Activated T-helper 17 cell treated with anti-CD3 and anti-CD28 coated beads, Interleukin-2, amount 50 U/mL, for 72 hours (primary cell): ENCODE results near the gene MRLN. TPM values are rescaled to one million over a fixed set of nuclear protein-coding genes. Genes with fewer than 3 reads are reported as not detected.
"Not testable (repeated sequence)": the region's sequence is repeated elsewhere in the genome, so short reads cannot be mapped to it uniquely, and the experiment has no call there.

Experiments used
- ATAC-seq: fragments of 150-1000 bp; cut with Tn5 transposase; replicated peaks from 2 replicates; pipeline ENCODE4 v1.10.0; 2021; ENCODE audit warnings: mild to moderate bottlenecking, moderate library complexity
- H3K27ac Mint-ChIP-seq: one replicate; pipeline ENCODE4 v1.8.0; 2022; ENCODE audit warnings: mixed read lengths
- H3K27me3 Mint-ChIP-seq: one replicate; pipeline ENCODE4 v1.8.0; 2022; ENCODE audit warnings: mixed read lengths
- H3K36me3 Mint-ChIP-seq: one replicate; pipeline ENCODE4 v1.8.0; 2022; ENCODE audit warnings: low read depth, mild to moderate bottlenecking, mixed read lengths
- H3K4me1 Mint-ChIP-seq: one replicate; pipeline ENCODE4 v1.8.0; 2022; ENCODE audit warnings: mixed read lengths
- H3K4me3 Mint-ChIP-seq: one replicate; pipeline ENCODE4 v1.8.0; 2022; ENCODE audit warnings: mild to moderate bottlenecking, mixed read lengths
- H3K9me3 Mint-ChIP-seq: one replicate; pipeline ENCODE4 v1.8.0; 2022; ENCODE audit warnings: mixed read lengths
- total RNA-seq, 2 donors: library from RNA; stranded (reverse); gene quantifications; one replicate each; pipeline ENCODE4 v1.2.3, GENCODE V29; 2022

MRLN gene
- total RNA-seq, 2 donors from 2014 or later, result 0.74 TPM; not detected in 1

DNA sequence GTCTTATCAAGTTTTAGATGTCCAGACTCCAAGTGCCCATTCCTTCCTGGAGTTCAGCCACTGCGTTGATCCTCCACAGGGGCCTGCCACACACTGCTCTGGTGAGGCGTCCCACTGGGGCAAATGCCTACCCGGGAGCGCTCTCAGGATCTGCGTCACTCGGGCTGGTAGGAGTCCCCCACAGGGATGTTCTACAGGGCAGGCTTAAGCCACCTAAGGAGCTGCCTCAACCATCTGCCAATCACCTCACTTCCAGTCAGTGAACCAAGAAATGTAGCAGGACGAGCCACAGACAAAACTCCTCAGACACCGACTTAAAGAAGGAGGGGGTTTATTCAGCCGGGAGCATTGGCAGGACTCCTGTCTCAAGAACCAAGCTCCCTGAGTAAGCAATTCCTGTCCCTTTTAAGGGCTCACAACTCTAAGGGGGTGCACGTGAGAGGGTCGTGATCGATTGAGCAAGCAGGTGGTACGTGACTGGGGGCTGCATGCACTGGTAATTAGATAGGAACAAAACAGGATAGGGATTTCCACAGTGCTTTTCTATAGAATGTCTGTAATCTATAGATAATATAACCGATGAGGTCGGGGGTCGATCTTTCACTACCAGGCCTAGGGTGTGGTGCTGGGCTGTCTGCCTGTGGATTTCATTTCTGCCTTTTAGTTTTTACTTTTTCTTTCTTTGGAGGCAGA is 19.8 kb downstream of the MRLN start:
- H3K4me3 Mint-ChIP-seq, ATAC-seq, H3K36me3 Mint-ChIP-seq, H3K9me3 Mint-ChIP-seq, H3K27ac Mint-ChIP-seq: not testable (repeated sequence)
- H3K4me1 Mint-ChIP-seq, result peaks cover 11% of the 10 kb centered on the region
- H3K27me3 Mint-ChIP-seq, result peaks cover 16% of the 10 kb centered on the region

DNA sequence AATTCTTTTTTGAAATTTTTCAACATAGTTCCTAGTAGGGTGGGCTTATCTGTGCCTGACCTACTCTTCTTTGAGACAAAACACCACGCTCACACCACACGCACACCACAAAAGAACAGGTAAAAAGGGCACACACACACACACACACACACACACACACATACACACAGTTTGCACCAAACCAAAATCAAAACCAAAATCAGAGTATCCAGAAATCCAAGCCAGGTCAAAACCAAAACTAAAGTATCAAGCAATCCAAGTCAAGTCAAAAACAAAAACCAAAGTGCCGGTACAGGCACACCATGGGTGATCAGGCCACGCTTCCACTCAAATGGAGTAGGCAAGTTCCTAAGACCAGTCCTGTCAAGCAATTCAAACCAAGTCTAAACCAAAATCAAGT is 20.4 kb downstream of the MRLN start:
- ATAC-seq, H3K4me3 Mint-ChIP-seq, H3K27ac Mint-ChIP-seq, H3K36me3 Mint-ChIP-seq, H3K9me3 Mint-ChIP-seq: not testable (repeated sequence)
- H3K27me3 Mint-ChIP-seq, result peaks cover 13% of the 10 kb centered on the region
- peaks cover 11% of the 10 kb centered on the region for H3K4me1 Mint-ChIP-seq

DNA sequence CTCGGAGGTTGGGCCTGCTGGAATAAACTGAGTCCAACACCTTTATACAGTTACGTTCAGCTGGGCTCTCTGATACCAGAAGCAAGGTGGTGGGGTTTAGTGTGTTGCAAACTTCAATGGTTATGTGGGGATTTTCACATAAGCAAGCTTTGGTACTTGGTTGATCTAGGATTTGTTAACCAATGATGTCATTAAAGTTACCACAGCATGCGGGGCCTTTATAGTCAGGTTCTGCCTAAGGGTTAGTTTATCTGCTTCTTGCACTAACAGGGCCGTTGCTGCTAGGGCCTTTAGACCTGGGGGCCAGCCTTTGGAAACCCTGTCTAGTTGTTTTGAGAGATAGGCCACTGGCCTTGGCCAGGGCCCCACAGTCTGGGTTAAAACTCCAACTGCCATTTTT is 24.1 kb downstream of the MRLN start:
- H3K9me3 Mint-ChIP-seq, H3K4me3 Mint-ChIP-seq, H3K36me3 Mint-ChIP-seq, H3K27ac Mint-ChIP-seq, H3K27me3 Mint-ChIP-seq, ATAC-seq: not testable (repeated sequence)
- H3K4me1 Mint-ChIP-seq, result peaks cover 11% of the 10 kb centered on the region

GRCh38 chr10:59724098-59724938 is 28.9 kb downstream of the MRLN start:
- Mint-ChIP-seq H3K9me3 (peaks cover 8% of the 10 kb centered on the region), H3K4me1 (peaks cover 3% of the 10 kb centered on the region), H3K36me3 (no peaks in the 10 kb centered on the region), H3K27ac (no peak overlapping the region), H3K27me3 (peaks cover 13% of the 10 kb centered on the region), H3K4me3 (no peak overlapping the region)
- ATAC-seq, result no peak

- H3K4me3 Mint-ChIP-seq, result no peak overlapping the region
- ATAC-seq, result no peak
- peaks cover 3% of the 10 kb centered on the region for H3K4me1 Mint-ChIP-seq
- H3K27ac Mint-ChIP-seq, result no peak overlapping the region
- peaks cover 20% of the 10 kb centered on the region for H3K27me3 Mint-ChIP-seq
- peaks cover 8% of the 10 kb centered on the region for H3K9me3 Mint-ChIP-seq
- no peaks in the 10 kb centered on the region for H3K36me3 Mint-ChIP-seq
Observed at GRCh38 chr10:59720377-59720776, 32.9 kb downstream of the MRLN start.

DNA sequence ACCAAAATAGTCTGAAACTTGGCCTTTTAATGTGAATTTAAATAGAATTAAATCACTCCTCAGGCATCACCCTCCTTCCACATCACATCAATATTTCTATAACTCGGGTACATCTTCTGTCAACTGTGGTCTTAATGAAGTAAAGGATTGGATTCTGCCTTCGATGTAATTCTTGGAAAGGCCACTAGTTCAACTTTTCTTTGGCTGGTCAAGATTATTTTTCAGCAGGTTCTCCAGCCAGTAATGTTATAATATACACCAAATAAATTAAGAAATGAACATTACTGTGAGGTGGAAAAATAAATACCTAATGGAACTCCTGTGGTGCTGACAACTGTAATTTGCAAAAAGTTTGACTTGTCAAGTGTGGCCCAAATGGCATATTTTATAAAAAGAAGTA is 33.9 kb downstream of the MRLN start:
- Mint-ChIP-seq H3K27me3 (peaks cover 20% of the 10 kb centered on the region), H3K4me1 (peaks cover 3% of the 10 kb centered on the region), H3K4me3 (no peak overlapping the region), H3K9me3 (peaks cover 8% of the 10 kb centered on the region), H3K36me3 (no peaks in the 10 kb centered on the region), H3K27ac (no peak overlapping the region)
- ATAC-seq, result no peak

- H3K4me3 Mint-ChIP-seq, result no peak overlapping the region
- peaks cover 19% of the 10 kb centered on the region for H3K27me3 Mint-ChIP-seq
- ATAC-seq, result no peak
- no peak overlapping the region for H3K27ac Mint-ChIP-seq
- peaks cover 8% of the 10 kb centered on the region for H3K9me3 Mint-ChIP-seq
- peaks cover 3% of the 10 kb centered on the region for H3K4me1 Mint-ChIP-seq
- H3K36me3 Mint-ChIP-seq, result no peaks in the 10 kb centered on the region
Observed at GRCh38 chr10:59718257-59718656, 35.0 kb downstream of the MRLN start.

DNA sequence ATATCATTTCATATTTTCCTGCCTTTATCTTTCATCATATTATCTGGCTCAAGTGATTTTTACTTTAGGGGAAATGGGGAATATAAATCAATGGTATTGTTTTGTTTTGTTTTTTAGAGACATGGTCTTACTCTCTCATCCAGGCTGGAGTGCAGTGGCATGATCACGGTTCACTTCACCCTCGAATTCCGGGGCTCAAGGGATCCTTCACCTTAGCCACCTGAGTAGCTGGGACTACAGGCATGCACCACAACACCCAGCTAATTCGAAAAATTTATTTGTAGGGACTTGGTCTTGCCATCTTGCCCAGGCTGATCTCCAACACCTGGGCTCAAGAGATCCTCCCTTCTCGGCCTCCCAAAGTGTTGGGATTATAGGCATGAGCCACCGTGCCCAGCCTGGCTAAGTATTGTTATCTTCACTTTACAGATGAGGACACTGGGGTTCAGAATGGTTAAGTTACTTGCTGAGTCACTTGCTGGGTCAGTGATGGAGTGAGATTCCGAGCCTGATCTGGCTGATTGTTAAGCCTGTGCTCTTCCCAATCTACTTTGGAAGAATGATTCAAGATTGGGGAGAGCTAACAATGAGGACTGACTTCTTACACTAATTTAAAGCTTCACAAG is 39.9 kb downstream of the MRLN start:
- Mint-ChIP-seq H3K9me3 (no peaks in the 10 kb centered on the region), H3K4me3 (no peak overlapping the region), H3K4me1 (no peaks in the 10 kb centered on the region), H3K27ac (no peak overlapping the region), H3K36me3 (no peaks in the 10 kb centered on the region), H3K27me3 (peaks cover 30% of the 10 kb centered on the region)
- no peak for ATAC-seq

- no peaks in the 10 kb centered on the region for H3K9me3 Mint-ChIP-seq
- H3K4me3 Mint-ChIP-seq, result no peak overlapping the region
- H3K27ac Mint-ChIP-seq, result no peak overlapping the region
- no peak for ATAC-seq
- H3K4me1 Mint-ChIP-seq, result no peaks in the 10 kb centered on the region
- H3K36me3 Mint-ChIP-seq, result no peaks in the 10 kb centered on the region
- peaks cover 35% of the 10 kb centered on the region for H3K27me3 Mint-ChIP-seq
Observed at GRCh38 chr10:59711871-59712494, 41.3 kb downstream of the MRLN start.

DNA sequence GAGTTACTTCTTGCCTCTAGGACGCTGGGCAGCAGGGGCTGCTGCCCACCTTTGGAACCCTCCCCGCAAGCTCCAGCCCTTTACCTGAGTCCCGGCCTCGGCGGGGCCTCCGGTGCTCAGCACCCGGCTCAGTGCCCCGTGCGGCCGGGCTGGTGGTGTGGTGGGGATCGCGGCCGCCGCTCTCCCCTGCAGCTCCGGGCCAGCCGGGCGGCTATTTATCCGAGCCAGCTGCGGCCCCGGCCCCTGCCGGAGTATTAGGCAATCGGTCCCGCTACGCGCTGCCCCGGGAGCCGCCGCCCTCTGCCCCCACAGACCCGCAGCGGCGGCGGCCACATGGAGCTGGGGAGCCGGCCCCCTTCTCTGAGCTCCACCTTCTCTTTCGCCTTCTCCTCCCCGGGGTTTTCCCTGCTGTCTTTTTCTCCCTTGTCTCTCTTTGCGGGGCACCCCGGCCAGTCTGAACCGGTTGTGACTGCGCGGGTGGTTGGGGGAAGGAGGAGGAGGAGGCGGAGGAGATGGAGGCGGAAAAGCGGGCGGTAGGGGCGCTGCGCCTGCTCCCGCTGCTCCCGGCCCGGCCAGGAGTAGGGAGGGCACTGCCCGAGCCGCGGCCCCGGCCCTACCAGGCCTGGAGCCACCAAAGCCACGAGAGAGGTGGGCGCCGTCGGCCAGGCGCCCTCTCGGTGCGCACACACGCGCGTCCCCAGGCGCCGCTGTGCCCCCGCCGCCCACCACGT is 43.7 kb downstream of the MRLN start, which contains the start of gene SLC16A9:
Gene SLC16A9, minus strand, starts transcription at position 456 of the 731 bp plus-strand sequence. CDS start 25,559 bp downstream, outside the sequence.
- peaks cover 50% of the 10 kb centered on the region for H3K27me3 Mint-ChIP-seq
- no peaks in the 10 kb centered on the region for H3K36me3 Mint-ChIP-seq
- peak; percentile 82 for ATAC-seq
- H3K9me3 Mint-ChIP-seq, result no peaks in the 10 kb centered on the region
- no peaks in the 10 kb centered on the region for H3K4me1 Mint-ChIP-seq
- H3K4me3 Mint-ChIP-seq, result peak within 1 kb of the TSS; percentile 56
- H3K27ac Mint-ChIP-seq, result no peak within 1 kb of the TSS

- H3K27me3 Mint-ChIP-seq, result peaks cover 51% of the 10 kb centered on the region
Observed at GRCh38 chr10:59708816-59709394, 44.4 kb downstream of the MRLN start.

GRCh38 chr10:59706851-59707797 is 46.1 kb downstream of the MRLN start:
- no peak overlapping the region for H3K27ac Mint-ChIP-seq
- H3K9me3 Mint-ChIP-seq, result no peaks in the 10 kb centered on the region
- peaks cover 45% of the 10 kb centered on the region for H3K27me3 Mint-ChIP-seq
- no peak overlapping the region for H3K4me3 Mint-ChIP-seq
- ATAC-seq, result no peak
- H3K36me3 Mint-ChIP-seq, result no peaks in the 10 kb centered on the region
- no peaks in the 10 kb centered on the region for H3K4me1 Mint-ChIP-seq

More at GRCh38 chr10:59708816-59709394, 44.4 kb downstream of the MRLN start:
- no peaks in the 10 kb centered on the region for H3K36me3 Mint-ChIP-seq
- H3K4me1 Mint-ChIP-seq, result no peaks in the 10 kb centered on the region
- peak overlapping the region; percentile 56 for H3K4me3 Mint-ChIP-seq
- ATAC-seq, result peak; percentile 52
- H3K9me3 Mint-ChIP-seq, result no peaks in the 10 kb centered on the region
- no peak overlapping the region for H3K27ac Mint-ChIP-seq

- Mint-ChIP-seq H3K36me3 (no peaks in the 10 kb centered on the region), H3K27ac (no peak overlapping the region), H3K4me1 (no peaks in the 10 kb centered on the region), H3K4me3 (no peak overlapping the region), H3K9me3 (no peaks in the 10 kb centered on the region), H3K27me3 (peaks cover 49% of the 10 kb centered on the region)
- ATAC-seq, result no peak
Observed at GRCh38 chr10:59705931-59706330, 47.3 kb downstream of the MRLN start.
